Uterus (tissue), 4 donors: Measurements from ENCODE around the gene PRR13. TPM values are rescaled to one million over a fixed set of nuclear protein-coding genes. Genes with fewer than 3 reads are reported as not detected.

Source experiments
- DNase-seq, 2 donors: peaks; one replicate each; pipeline ENCODE4 v3.0.0-alpha.2; 2019 to 2020
- H3K27ac ChIP-seq, 2 donors: fragments of 200-600 bp; sonication (generic); 1 replicate in 1 of 2; 2 replicates in 1 of 2; pipeline ENCODE4 v1.5.1; 2016 to 2018
- H3K27me3 ChIP-seq, 2 donors: fragments of 200-600 bp; sonication (generic); one replicate each; pipeline ENCODE4 v1.5.1; 2018 to 2019; ENCODE audit warnings: control low read depth in 1 of 2
- H3K36me3 ChIP-seq, 2 donors: fragments of 200-600 bp; sonication (generic); one replicate each; pipeline ENCODE4 v1.5.1; 2019; ENCODE audit warnings: control low read depth in 1 of 2
- H3K4me1 ChIP-seq, 2 donors: fragments of 200-600 bp; sonication (generic); one replicate each; pipeline ENCODE4 v1.5.1; 2018 to 2019; ENCODE audit warnings: control low read depth in 1 of 2
- H3K4me3 ChIP-seq, 2 donors: fragments of 200-600 bp; sonication (generic); 1 replicate in 1 of 2; 2 replicates in 1 of 2; pipeline ENCODE4 v1.5.1; 2018 to 2019; ENCODE audit warnings: mild to moderate bottlenecking in 1 of 2
- H3K9me3 ChIP-seq, 2 donors: fragments of 200-600 bp; sonication (generic); one replicate each; pipeline ENCODE4 v1.5.1; 2019; ENCODE audit warnings: control low read depth in 1 of 2
- CTCF ChIP-seq, 4 experiments: fragments of 200-600 bp in 2 of 4; fragments of 450-650 bp in 2 of 4; sonication (generic) in 2 of 4; IDR thresholded peaks; one replicate each; pipeline ENCODE4 v1.5.1; 2016 to 2019; ENCODE audit warnings: antibody characterized with exemption in 4 of 4, mild to moderate bottlenecking in 2 of 4, moderate library complexity in 1 of 4
- POLR2A ChIP-seq, 2 donors: fragments of 450-650 bp; IDR thresholded peaks; one replicate each; pipeline ENCODE4 v1.6.1; 2016; ENCODE audit warnings: antibody characterized with exemption in 2 of 2, mild to moderate bottlenecking in 1 of 2, moderate library complexity in 1 of 2
- intact Hi-C: fragments of 100-400 bp; cut with DNase I; formaldehyde crosslinking; loops from one replicate; pipeline ENCODE4 v1.15.1; 2023; ENCODE audit warnings: low total_unique reads
- total RNA-seq, 4 donors: library from RNA; depleted of rRNA in 3 of 4; stranded (reverse); fragments of >200 nt in 3 of 4; gene quantifications; one replicate each; pipeline versions ENCODE4 v1.1.0 to v1.2.4, GENCODE V29; 2014 to 2023
- donor health status: DM: yes; HTN: yes; CAD: no.

Gene PRR13
- total RNA-seq, 4 donors from 2014 or later = 2.6 to 88.2 (median 20.1) TPM

- TF ChIP-seq POLR2A (IDR thresholded peaks at IDR 0.05) (no peak), CTCF (IDR thresholded peaks at IDR 0.05) (no peak)
- no peaks in the 10 kb centered on the region for H3K9me3 ChIP-seq
- H3K4me3 ChIP-seq = no peak overlapping the region
- no peak overlapping the region for H3K27ac ChIP-seq
- H3K36me3 ChIP-seq = no peaks in the 10 kb centered on the region
- no peaks in the 10 kb centered on the region for H3K4me1 ChIP-seq
- no peak for DNase-seq
- intact Hi-C loops = no loop called here
- H3K27me3 ChIP-seq = no peaks in the 10 kb centered on the region
Measured at GRCh38 chr12:53467082-53467481, 25.5 kb downstream of the PRR13 start.

DNA sequence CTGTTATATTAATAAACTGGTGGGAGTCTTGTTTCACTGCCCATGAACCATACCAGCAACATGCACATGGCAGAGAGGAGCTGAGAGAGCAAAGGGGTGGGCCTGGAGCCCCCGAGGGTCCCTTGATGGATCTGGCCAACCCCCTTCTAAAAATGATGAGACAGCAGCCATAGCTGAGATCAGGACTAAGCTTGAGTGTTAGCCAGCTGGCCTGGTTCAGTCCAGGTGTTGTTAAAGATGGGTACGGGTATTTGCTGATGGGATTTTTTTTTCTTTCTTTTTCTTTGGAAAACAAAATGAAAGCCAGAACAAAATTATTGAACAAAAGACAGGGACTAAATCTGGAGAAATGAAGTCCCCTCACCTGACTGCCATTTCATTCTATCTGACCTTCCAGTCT is 26.3 kb downstream of the PRR13 start:
- no peaks in the 10 kb centered on the region for H3K9me3 ChIP-seq
- no peak overlapping the region for H3K27ac ChIP-seq
- H3K36me3 ChIP-seq = no peaks in the 10 kb centered on the region
- TF ChIP-seq POLR2A (IDR thresholded peaks at IDR 0.05) = no peak
- TF ChIP-seq CTCF (IDR thresholded peaks at IDR 0.05) = no peak
- no peak overlapping the region for H3K4me3 ChIP-seq
- DNase-seq = no peak
- intact Hi-C loops = no loop called here
- no peaks in the 10 kb centered on the region for H3K4me1 ChIP-seq
- no peaks in the 10 kb centered on the region for H3K27me3 ChIP-seq

GRCh38 chr12:53468282-53468681 is 26.7 kb downstream of the PRR13 start:
- no peaks in the 10 kb centered on the region for H3K36me3 ChIP-seq
- no peaks in the 10 kb centered on the region for H3K27me3 ChIP-seq
- no peaks in the 10 kb centered on the region for H3K9me3 ChIP-seq
- no peak overlapping the region for H3K4me3 ChIP-seq
- H3K27ac ChIP-seq = no peak overlapping the region
- H3K4me1 ChIP-seq = no peaks in the 10 kb centered on the region
- DNase-seq = no peak
- intact Hi-C loops = no loop called here
- TF ChIP-seq CTCF (IDR thresholded peaks at IDR 0.05) = no peak
- no peak for TF ChIP-seq POLR2A (IDR thresholded peaks at IDR 0.05)

DNA sequence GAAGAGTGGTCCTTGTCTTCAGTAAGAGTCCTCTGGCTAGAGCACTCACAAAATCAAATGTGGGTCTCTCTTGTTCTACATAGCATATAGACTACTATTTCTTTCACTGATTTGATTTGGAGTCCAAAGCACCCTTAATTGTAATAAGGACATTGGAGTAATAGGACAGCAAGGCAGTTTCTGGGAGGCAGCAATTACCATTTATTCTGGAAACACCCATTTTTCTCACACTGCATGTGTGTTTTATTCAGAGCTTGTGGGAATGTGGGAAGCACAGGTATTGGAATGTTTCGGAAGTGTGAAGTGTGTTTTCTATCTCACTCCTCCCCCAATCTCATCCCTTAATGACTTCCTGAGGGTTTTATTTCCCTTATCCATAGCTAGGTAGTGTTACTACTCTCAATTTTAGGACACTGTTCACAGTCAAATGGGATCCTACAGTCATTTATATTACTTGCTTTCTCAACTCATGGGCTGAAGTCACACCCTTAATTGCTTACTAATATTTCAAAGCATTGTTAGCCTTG is 30.6 kb downstream of the PRR13 start:
- Histone ChIP-seq H3K27me3 (no peaks in the 10 kb centered on the region), H3K4me3 (no peak overlapping the region), H3K27ac (no peak overlapping the region), H3K4me1 (peaks cover 5 to 15% of the 10 kb centered on the region in 2 donors), H3K9me3 (no peaks in the 10 kb centered on the region), H3K36me3 (no peaks in the 10 kb centered on the region)
- intact Hi-C loops = no loop called here
- no peak for DNase-seq
- TF ChIP-seq CTCF (IDR thresholded peaks at IDR 0.05) = no peak
- no peak for TF ChIP-seq POLR2A (IDR thresholded peaks at IDR 0.05)

GRCh38 chr12:53474077-53474476 is 32.5 kb downstream of the PRR13 start:
- DNase-seq = no peak
- H3K27ac ChIP-seq = peak overlapping the region in 1 of 2 donors; percentile 30
- no peak overlapping the region for H3K4me3 ChIP-seq
- H3K36me3 ChIP-seq = no peaks in the 10 kb centered on the region
- no peaks in the 10 kb centered on the region for H3K27me3 ChIP-seq
- H3K9me3 ChIP-seq = no peaks in the 10 kb centered on the region
- TF ChIP-seq POLR2A (IDR thresholded peaks at IDR 0.05) (no peak), CTCF (IDR thresholded peaks at IDR 0.05) (no peak)
- peaks cover 5 to 15% of the 10 kb centered on the region in 2 donors for H3K4me1 ChIP-seq
- intact Hi-C loops = no loop called here
